MCF 10A (cell line): ENCODE measurements around the gene DNAJC22. TPM values are rescaled to one million over a fixed set of nuclear protein-coding genes. Genes with fewer than 3 reads are reported as not detected.

Experiments used
- BruUV-seq: library from RNA; stranded (reverse); fragments of 400-500 nt; replicated peaks from 2 replicates; lab custom pipeline; 2021; lab: Mats Ljungman, UMichigan
- CTCF ChIA-PET: fragments of 300-600 bp; sonication (Branson Sonifier 250); formaldehyde crosslinking; extraction: SDS; loops from one replicate; lab custom pipeline; 2021; ENCODE audit warnings: antibody characterized with exemption, inconsistent platforms; lab: Yijun Ruan, JAX
- POLR2A ChIA-PET: fragments of 300-600, 350-650 bp; sonication (Branson Sonifier 250); formaldehyde crosslinking; extraction: SDS; loops from one replicate; lab custom pipeline; 2020; ENCODE audit warnings: antibody characterized with exemption, inconsistent platforms; lab: Yijun Ruan, JAX
- DNase-seq: peaks from one replicate; pipeline ENCODE4 v3.0.0-alpha.2; 2018; ENCODE audit not compliant: unreplicated experiment
- H3K27ac Mint-ChIP-seq: one replicate; pipeline ENCODE4 v1.8.0; 2022; ENCODE audit warnings: mild to moderate bottlenecking, low read depth, mixed read lengths; ENCODE audit not compliant: unreplicated experiment
- H3K27me3 Mint-ChIP-seq: one replicate; pipeline ENCODE4 v1.8.0; 2022; ENCODE audit warnings: mixed read lengths; ENCODE audit not compliant: insufficient read depth, unreplicated experiment
- H3K36me3 Mint-ChIP-seq: one replicate; pipeline ENCODE4 v1.8.0; 2022; ENCODE audit warnings: mild to moderate bottlenecking, moderate library complexity, mixed read lengths; ENCODE audit not compliant: insufficient read depth, unreplicated experiment
- H3K4me1 Mint-ChIP-seq: one replicate; pipeline ENCODE4 v1.8.0; 2022; ENCODE audit warnings: mixed read lengths; ENCODE audit not compliant: insufficient read depth, unreplicated experiment
- H3K4me3 Mint-ChIP-seq: one replicate; pipeline ENCODE4 v1.8.0; 2022; ENCODE audit warnings: mild to moderate bottlenecking, moderate library complexity, mixed read lengths; ENCODE audit not compliant: unreplicated experiment
- H3K9me3 Mint-ChIP-seq: one replicate; pipeline ENCODE4 v1.8.0; 2022; ENCODE audit warnings: mixed read lengths; ENCODE audit not compliant: unreplicated experiment
- CTCF ChIP-seq: fragments of 200-600 bp; IDR thresholded peaks from one replicate; pipeline ENCODE4 v1.8.0; 2022; ENCODE audit warnings: antibody characterized with exemption, mild to moderate bottlenecking; ENCODE audit not compliant: unreplicated experiment
- intact Hi-C: fragments of 100-400 bp; cut with micrococcal nuclease; formaldehyde crosslinking; loops from 2 replicates; pipeline ENCODE4 v1.14.1; 2022
- total RNA-seq: library from RNA; stranded (reverse); gene quantifications from 2 replicates; pipeline ENCODE4 v1.2.3, GENCODE V29; 2022

DNAJC22 gene
- total RNA-seq, 1 experiment from 2014 or later: 0.33 TPM

- no TSS peak for BruUV-seq
- Mint-ChIP-seq H3K4me1 (peaks cover 10% of the 10 kb centered on the region), H3K9me3 (no peaks in the 10 kb centered on the region), H3K36me3 (no peaks in the 10 kb centered on the region), H3K27me3 (peaks cover 15% of the 10 kb centered on the region), H3K4me3 (no peak overlapping the region), H3K27ac (no peak overlapping the region)
- POLR2A ChIA-PET: no interaction called here
- TF ChIP-seq CTCF: no peak
- CTCF ChIA-PET: interaction anchor here (0.7 to 5.3 kb wide), 6 partner anchors 17 to 181 kb away, joined by 3 to 57 read pairs (median 4); no protein-coding TSS in a partner anchor
- intact Hi-C loops: loop anchor here (5.0 kb wide), 1 partner anchor 48 kb away; no protein-coding TSS in a partner anchor
- DNase-seq: no peak
These were observed 11.4 kb upstream of the DNAJC22 start for GRCh38 chr12:49335118-49335954.

GRCh38 chr12:49335955-49336644 lies 10.6 kb upstream of the DNAJC22 start:
- intact Hi-C loops: loop anchor here (5.0 kb wide), 1 partner anchor 49 kb away; no protein-coding TSS in a partner anchor
- BruUV-seq: no TSS peak
- no peak overlapping the region for H3K4me3 Mint-ChIP-seq

GRCh38 chr12:49336645-49337584 lies 9.8 kb upstream of the DNAJC22 start, which contains the start of gene C1QL4:
Gene C1QL4 (minus strand): TSS chr12:49337188. CDS start chr12:49336477, 711 bp downstream.
- ChIA-PET POLR2A (interaction anchor here (0.6 kb wide), 1 partner anchor 17 kb away, joined by 3 read pairs; no protein-coding TSS in a partner anchor), CTCF (interaction anchor here (0.5 to 5.3 kb wide), 23 partner anchors 10 to 1524 kb away, joined by 3 to 57 read pairs (median 3); partner anchors contain the start of genes DNAJC22, PRPH and TUBA1C)
- intact Hi-C loops: loop anchor here (5.0 kb wide), 1 partner anchor 50 kb away; no protein-coding TSS in a partner anchor
- Mint-ChIP-seq H3K27ac (no peak within 1 kb of the TSS), H3K4me1 (peaks cover 10% of the 10 kb centered on the region), H3K27me3 (peaks cover 15% of the 10 kb centered on the region), H3K4me3 (peak within 1 kb of the TSS; percentile 59), H3K36me3 (no peaks in the 10 kb centered on the region), H3K9me3 (no peaks in the 10 kb centered on the region)
- peak; percentile 97 for TF ChIP-seq CTCF
- peak; percentile 70 for DNase-seq
- BruUV-seq: no TSS peak

More at GRCh38 chr12:49335955-49336644, 10.6 kb upstream of the DNAJC22 start:
- no peak overlapping the region for H3K27ac Mint-ChIP-seq
- no peak for TF ChIP-seq CTCF
- DNase-seq: no peak
- H3K9me3 Mint-ChIP-seq: no peaks in the 10 kb centered on the region
- ChIA-PET POLR2A (no interaction called here), CTCF (interaction anchor here (0.5 to 5.3 kb wide), 12 partner anchors 11 to 1525 kb away, joined by 3 to 57 read pairs (median 4); partner anchors contain the start of gene PRPH)
- H3K27me3 Mint-ChIP-seq: peaks cover 15% of the 10 kb centered on the region
- H3K36me3 Mint-ChIP-seq: no peaks in the 10 kb centered on the region
- H3K4me1 Mint-ChIP-seq: peaks cover 10% of the 10 kb centered on the region
